ENCODE measurements around the gene CRY2.
"Not testable (repeated sequence)": the region's sequence is repeated elsewhere in the genome, so short reads cannot be mapped to it uniquely, and the experiment has no call there.

The CRY2 gene

DNA sequence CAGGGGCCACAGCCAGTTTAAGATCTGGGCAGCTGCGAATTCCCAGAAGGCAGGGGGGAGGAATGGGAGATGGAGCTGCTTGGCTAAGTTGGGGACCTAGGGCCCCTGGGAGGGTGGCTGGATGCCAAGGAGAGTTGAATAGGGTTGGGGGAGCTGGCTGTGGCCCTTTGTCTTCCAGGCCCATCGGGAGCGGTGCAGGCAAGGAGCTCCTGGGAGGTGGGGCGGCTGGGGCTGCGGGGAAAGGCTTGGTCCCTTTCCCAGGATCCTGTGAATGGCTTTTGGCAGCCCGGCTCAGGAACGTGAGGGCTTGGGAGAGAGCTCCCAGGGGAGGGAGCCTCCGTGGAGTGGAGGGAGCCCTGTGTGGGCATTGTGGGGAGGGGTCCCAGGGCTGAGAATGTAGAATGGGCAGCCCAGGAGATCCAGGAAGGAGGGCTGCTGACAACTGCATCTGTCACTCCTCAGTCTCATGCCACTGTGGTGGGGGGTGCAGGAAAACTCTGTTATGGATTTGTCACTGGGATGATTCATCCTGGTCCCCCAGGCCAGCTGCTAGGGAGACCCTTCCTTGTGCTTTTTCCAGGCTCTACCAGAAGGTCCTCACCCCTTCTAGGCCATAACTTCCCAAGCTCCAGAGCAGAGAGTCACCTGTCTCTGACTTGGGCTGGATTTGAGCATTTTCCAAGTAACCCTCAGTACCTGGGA, 53.8 kb downstream of the CRY2 start:
- DNase-seq: no peak

DNA sequence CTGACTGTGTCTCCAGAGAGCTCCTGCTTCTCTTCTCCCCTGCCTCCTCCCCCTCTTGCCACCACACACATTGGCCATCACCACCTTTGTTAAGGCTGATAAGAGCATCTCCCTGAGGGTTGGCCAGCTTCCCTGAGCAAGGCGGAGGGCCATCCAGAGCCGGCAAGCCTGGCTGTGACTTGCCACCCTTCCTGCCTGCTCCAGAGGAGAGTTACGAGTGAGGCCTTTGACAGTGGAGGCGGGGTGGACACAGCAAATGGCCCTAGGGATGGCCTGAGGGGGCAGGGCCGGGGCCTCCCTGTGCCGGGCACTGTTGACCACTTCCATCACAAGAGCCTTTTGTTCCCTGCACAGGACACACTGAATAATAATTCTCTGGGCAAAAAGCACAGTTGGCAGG, 54.4 kb downstream of the CRY2 start:
- no peak for DNase-seq

DNA sequence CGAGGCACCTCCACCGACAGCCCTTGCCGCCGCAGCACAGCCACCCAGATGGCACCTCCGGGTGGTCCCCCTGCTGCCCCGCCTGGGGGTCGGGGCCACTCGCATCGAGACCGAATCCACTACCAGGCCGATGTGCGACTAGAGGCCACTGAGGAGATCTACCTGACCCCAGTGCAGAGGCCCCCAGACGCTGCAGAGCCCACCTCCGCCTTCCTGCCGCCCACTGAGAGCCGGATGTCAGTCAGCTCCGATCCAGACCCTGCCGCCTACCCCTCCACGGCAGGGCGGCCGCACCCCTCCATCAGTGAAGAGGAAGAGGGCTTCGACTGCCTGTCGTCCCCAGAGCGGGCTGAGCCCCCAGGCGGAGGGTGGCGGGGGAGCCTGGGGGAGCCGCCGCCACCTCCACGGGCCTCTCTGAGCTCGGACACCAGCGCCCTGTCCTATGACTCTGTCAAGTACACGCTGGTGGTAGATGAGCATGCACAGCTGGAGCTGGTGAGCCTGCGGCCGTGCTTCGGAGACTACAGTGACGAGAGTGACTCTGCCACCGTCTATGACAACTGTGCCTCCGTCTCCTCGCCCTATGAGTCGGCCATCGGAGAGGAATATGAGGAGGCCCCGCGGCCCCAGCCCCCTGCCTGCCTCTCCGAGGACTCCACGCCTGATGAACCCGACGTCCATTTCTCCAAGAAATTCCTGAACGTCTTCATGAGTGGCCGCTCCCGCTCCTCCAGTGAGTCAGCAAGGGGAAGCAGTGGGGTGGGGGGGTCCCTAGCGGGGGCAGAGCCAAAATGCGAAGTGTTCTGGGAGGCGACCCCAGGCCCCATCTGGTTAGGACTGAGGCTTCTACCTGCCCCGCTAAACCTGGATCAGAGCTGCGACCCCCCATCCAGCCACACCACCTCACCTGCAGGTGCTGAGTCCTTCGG, 55.4 kb downstream of the CRY2 start:
- DNase-seq: no peak

DNA sequence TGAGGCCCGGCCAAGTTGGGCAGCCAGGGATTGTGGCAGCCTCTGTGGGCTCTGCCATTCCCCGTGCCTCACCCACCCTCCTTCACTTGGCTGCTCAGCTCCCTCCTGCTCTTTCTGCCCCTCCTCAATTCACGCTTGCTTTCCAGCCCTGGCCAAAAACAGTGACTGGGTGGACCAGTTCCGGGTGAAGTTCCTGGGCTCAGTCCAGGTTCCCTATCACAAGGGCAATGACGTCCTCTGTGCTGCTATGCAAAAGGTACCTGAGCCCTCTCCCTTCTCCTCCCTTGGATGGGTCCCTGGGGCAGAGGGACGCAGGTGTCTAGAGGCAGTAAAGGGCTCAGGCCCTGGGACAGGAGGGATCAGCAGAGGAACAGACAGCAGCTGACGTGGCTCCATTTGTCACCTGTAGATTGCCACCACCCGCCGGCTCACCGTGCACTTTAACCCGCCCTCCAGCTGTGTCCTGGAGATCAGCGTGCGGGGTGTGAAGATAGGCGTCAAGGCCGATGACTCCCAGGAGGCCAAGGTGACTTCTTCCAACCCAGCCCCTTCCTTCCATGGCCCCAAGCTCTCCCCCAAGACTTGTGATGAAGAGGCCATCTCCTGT, 57.1 kb downstream of the CRY2 start:
- DNase-seq: no peak

DNA sequence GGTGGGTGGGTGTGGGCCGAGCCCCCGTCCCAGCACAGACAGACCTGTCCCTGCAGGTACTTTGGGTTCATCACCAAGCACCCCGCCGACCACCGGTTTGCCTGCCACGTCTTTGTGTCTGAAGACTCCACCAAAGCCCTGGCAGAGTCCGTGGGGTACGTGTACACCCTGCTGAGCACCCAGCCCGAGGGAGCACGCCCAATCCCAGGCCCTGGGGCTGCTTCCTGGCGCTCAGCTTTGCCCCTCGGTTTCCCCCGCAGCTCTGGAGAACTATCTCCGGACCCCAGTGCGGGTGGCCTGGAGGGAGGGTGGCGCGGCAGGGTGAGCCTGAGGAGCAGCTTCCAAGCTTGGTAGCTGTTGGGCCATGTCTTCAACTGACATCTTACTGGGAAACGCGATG, 57.8 kb downstream of the CRY2 start:
- no peak for DNase-seq

DNA sequence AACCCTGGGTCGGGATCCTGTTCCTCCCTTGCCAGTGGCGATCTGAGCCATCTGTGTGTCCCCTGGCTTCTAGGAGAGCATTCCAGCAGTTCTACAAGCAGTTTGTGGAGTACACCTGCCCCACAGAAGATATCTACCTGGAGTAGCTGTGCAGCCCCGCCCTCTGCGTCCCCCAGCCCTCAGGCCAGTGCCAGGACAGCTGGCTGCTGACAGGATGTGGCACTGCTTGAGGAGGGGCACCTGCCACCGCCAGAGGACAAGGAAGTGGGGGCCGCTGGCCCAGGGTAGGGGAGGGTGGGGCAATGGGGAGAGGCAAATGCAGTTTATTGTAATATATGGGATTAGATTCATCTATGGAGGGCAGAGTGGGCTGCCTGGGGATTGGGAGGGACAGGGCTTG, 58.3 kb downstream of the CRY2 start:
- not testable (repeated sequence) for DNase-seq

DNA sequence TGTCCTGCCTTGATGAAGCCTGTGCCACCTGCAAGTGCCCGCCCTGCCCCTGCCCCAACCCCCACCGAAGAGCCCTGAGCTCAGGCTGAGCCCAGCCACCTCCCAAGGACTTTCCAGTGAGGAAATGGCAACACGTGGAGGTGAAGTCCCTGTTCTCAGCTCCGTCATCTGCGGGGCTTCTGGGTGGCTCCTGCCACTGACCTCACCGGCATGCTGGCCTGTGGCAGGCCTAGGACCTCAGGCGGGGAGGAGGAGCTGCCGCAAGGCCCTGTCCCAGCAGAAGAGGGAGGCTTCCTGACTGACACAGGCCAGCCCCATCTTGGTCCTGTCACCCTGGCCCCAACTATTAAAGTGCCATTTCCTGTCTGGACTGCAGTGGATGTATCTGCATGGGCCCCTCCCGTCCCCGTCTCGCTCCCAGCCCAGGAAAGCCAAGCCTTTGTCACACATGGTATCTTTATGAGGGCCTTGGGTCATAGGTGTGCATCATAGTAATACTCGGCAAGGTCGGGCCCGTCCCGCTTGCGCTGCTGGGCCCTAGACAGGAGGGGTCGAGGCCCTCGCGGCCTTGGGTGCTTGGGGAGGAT, 58.9 kb downstream of the CRY2 start:
- DNase-seq: no peak

DNA sequence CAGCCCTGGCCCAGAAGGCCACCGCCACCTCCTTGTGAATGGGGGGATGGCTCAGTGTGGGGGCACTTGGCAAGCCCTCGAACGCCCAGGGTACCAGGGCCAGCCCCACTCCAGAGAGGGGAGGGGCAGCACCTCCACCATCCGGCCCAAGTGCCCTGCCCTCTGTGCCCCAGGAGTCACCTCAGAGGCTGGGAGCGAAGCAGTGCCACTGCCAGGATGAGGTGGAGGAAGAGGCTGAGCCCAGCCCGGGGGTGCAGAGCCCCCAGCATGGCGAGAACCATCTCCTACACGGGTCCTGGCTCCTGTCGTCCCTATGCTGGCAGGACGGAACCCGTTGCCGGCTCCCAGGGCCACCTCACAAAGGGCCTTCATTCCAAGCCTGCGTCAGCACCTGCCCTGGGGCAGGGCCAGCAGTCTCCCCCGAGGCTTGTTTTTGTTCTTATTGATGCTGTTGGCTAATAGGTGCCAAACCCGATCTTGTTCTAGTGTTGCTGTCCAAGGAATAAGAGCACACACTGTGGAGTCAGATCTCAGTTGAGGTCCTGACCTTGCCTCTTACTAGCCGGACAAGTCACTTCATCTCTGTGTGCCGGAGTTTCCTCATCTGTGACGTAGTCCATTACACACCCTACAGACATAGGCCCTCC, 59.8 kb downstream of the CRY2 start, which contains the start of gene FREY1:
Gene FREY1, minus strand, starts transcription at position 307 of the 647 bp plus-strand sequence. Its CDS starts 26 bp downstream, at position 281.
- DNase-seq: no peak

DNA sequence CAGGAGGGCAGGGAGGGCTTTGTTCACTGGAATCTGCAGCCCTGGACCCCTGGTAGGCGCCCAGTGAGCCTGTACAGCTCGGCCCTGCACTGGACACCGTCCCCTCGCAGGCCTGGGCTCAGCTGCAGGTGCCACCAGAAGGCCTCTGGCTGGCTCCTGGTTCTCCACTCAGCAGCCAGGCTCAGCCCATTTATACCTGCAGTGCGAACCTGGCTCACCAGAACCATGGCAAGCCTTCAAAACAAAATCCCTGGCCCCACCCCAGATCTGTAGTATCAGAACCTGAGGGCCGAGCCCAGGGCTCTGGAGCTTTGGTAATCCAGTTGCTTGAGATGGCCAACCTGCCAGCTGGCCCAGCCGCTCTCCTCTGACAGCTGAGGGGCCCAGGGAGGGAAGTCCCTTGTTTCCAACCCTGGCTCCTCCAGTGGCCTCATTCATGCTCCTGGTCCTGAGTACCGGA, 60.7 kb downstream of the CRY2 start:
- no peak for DNase-seq

DNA sequence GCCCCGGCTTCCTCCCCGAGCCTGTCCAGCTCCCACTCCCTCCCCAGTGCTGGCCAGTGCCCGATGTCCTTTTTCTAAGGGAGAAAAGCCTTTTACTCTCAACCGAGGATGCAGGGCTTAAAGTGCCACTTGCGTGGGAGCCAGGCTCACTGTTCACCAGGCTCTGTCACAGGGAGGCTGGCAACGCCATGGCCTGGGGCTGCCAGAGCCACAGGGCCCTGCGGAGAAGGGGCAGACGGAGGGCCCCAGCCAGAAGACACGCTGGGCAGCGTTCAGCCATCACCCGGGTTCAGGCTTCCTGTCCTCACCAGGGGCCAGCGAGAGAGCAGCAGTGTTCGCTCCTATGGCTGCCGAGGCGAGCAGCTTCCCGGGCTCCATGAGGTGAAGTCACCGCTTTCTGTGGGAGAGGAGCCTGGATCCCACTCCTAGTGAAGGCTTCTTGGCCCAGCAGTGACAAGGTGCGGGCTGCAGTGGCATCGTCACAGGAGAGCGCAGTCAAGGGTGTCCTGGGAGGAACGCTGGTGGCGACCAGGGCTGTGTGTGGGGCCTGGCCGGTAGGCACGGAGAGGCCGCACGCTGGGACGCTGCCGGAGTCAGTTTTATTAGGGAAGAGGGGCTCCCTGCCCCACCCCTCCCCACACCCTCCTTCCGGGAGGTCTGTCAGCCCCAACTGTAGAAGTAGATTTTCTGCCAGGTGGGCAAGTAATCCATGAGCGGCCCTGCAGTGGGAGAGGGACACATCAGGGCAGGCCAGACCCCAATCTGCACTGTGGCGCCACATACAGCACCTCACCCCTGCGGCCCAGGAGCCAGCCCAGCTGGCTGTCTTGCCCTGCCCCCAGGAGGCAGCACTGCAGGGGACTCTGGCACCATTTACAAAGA, 62.6 kb downstream of the CRY2 start:
- DNase-seq: no peak

DNA sequence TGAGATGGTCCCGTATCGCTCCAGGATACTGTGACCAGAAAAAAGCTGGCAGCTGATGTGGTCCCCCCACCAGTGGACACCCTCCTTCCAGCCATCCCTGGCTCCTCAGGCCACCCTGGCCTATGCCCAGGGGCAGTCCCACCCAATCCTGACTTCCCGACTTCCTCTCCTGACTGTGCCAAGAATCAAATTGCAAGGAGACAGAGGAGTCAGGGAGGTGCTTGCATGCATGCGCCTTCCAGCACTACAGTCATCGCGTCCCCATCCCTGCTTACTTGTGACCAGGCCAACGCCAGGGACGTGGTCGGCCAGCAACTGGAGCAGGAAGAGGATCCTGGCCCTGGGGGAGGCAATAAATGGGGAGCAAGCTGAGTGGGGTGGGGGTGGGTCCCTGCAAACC, 63.3 kb downstream of the CRY2 start:
- no peak for DNase-seq

DNA sequence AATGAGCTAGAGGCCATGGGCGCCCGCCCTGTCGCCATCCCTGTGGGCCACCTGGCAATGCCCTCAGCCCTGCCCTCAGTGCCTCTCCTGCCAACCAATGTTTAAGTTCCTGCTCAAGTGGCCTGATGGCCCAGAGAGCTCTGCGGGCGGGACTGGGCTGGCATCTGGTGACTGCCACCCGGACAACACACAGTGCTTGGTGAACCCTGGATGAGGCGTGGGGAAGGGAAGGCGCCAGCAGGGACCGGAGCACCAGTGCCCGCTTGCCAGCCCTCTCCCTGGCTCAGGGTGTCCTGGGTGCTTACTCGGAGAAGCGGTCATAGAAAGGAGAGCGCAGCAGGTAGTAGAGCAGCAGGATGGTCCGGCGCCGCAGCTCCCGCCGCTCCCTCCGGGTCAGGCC, 66.2 kb downstream of the CRY2 start:
- DNase-seq: no peak

DNA sequence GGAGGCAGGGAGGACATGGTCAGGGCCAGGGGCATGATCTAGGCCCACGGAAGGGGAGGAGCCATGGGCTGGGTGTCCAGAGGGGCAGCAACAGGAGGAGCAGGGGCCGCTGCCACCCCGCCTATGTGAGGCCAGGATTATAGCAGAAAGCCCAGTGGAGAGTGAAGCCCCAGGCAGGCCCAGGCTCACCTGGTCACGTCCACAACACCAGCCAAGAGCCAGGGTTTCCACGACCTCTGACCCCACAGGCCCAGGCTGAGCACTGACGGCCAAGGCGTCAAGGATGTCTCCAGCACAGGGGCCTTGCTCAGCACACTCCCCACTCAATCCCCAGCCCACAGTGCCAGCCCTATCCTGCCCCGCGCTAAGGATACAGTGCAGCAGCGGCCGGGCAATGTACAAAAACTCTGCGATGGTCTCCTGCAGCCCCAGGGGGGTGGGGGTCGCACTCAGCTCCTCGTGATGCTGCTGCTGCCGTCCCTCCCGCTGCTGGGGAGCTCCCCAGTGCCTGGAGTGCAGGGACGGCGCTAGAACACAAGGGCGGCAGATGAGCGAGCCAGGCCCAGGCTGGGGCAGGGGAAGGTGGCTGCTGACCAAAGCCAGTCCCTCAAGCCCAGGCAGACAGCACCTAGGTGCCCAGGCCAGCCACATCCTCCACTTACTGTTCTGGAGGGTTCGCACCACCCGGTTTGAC, 66.8 kb downstream of the CRY2 start:
- DNase-seq: no peak

DNA sequence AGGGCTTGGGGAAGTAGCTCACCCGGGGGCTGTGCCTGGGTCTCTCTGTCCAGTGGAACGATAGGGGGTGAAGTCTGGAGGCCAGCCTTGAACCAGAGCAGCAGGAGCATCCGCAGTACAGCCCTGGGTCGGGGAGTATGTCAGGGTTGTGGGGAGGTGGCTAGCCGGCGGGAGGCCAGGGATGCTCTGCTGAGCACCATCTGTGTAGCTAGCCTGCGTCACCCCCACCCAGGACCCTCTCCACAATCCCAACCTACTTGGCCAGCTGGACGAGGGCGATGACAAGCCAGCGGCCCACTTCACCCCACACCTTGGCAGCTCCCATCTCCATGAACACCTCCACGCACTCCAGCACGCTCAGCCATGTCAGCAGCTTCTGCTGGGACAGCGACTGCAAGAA, 68.2 kb downstream of the CRY2 start:
- no peak for DNase-seq

DNA sequence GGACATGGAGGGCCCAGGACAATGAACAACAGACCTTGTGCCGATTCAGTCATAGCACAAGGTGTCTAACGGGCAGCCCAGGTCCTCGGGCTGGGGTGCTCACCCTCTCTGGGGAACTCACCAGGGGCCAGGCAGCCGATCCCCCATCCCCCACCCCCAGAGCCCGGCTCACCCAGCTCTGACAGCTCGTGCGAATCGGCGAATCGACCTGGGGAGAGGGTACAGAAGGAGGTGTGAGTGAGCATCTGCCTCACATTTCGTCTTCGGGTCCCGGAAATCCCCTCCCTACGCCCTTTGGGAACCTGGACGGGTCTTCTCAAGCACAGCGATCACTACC, 70.0 kb downstream of the CRY2 start:
- DNase-seq: no peak

DNA sequence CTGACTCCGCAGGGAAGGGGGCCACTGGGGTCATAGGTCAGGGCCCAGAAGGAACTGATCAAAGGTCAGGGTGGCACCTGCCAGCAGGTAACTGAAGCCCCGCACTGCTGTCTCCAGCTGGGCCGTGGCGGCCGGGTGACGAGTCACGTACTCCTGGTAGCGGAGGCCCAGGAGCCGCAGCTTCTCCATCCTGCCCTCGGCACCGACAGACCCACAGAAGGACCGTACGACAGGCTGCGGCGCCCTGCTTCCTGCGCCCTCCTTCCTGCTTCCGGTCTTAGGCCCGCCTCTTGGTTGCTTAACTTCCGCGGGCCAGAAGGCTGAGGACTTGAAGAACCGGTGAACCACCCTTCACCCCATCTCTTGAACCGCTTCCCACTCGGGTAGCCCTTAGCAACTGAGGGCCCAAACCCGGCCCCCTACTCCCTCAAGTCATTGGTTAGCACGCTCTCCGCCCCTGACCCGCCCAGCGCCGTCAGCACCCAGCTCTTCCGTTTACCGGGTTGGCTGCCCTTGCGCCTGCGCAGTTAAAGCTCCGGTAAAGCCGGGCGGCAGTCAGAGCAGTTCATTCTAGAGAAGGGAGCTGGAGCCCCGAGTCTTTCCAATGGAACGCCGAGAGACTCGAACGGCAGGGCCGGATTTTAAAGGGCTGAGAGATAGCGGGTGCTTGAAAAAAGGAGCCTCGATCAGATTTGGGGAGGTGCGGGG, 70.5 kb downstream of the CRY2 start, which contains the start of gene PEX16:
Gene PEX16, minus strand, starts transcription at position 255 of the 708 bp plus-strand sequence. Its CDS starts 66 bp downstream, at position 189.
- DNase-seq: peak; percentile 99

DNA sequence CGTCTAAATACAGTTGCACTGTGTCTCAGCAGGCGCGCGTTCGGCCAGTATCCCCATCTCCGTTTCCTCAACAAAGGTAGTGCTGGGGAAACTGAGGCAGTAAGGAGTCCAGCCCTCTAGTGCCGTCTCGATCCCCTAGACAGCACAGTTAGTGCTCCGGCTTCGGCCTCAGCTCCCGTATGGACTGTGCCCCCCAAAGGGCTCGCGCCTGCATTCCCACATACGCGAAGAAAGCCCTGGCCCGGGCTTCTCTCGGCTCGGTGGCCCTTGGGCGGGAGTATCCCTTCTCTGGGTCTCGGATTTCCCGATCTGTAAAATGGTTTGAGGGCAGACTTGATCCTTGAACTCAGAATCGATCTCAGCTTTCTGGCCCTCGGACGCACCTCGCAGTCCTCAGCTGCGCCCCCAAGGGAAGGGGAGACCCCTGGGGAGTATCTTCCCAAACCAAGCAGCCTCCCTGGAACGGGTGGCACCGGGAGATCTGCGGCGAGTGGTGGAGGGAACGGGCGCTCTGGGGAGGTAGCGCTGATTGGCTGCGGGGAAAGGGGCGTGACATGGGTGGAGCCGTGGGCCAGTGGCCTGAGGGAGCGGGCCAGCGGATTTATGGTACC, 71.2 kb downstream of the CRY2 start:
- DNase-seq: peak; percentile 81

DNA sequence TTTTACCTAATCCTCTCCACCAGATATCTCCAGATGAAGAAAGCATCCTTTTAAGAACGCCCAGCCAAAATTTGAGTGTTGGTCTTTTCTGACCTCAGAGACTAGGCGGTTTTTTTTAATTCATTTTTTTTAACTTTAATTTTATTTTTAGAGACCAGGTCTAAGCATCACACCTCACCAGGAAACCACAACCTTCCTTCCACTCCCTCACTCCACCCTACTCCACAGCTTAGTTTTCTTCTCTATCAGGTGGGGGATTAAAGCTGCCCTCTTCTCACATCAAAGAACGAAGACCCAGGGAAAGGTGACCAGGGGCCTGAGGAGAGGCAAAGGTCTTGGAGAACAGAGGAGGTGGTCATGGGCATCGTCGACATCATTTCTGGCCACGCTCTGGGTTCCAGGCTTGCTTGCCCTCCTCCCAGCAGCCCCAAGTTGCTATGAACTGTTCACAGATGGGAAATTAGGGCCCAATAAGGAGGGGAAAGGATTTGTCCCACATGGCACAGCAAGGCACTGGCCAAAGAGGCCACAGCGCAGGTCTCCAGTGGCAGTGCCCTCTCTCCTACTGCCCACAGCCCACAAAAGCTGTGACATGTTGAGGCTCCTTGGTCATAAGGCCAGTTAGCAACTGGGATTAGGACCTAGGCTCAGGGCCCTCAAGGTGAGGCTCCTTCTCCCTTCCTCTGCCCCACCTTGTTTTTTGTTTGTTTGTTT, 71.8 kb downstream of the CRY2 start:
- no peak for DNase-seq

Data from OCI-M1 (cell line).